Suprapubic skin (tissue), 4 donors: Measurements from ENCODE around the gene CCM2.

ENCODE experiments used
- CTCF ChIP-seq, 2 donors: fragments of 200-600 bp in 1 of 2; fragments of 450-650 bp in 1 of 2; sonication (generic) in 1 of 2; IDR thresholded peaks; one replicate each; pipeline ENCODE4 v1.5.1; 2016 to 2019; ENCODE audit warnings: antibody characterized with exemption in 2 of 2, mild to moderate bottlenecking in 1 of 2, moderate library complexity in 1 of 2
- EP300 ChIP-seq: sonication (generic); formaldehyde crosslinking; IDR thresholded peaks from one replicate; pipeline ENCODE4 v1.6.1; 2017; ENCODE audit warnings: antibody characterized with exemption
- POLR2A ChIP-seq, 2 donors: fragments of 450-650 bp; IDR thresholded peaks; one replicate each; pipeline ENCODE4 v1.6.1; 2017; ENCODE audit warnings: antibody characterized with exemption in 2 of 2, mild to moderate bottlenecking in 2 of 2, moderate library complexity in 2 of 2
- POLR2AphosphoS5 ChIP-seq, 3 donors: sonication (generic); formaldehyde crosslinking; IDR thresholded peaks; one replicate each; pipeline ENCODE4 v1.6.1; 2017; ENCODE audit warnings: antibody characterized with exemption in 3 of 3

GRCh38 chr7:45052011-45052410, 52.0 kb downstream of the CCM2 start:
- TF ChIP-seq CTCF (IDR thresholded peaks at IDR 0.05) (no peak), POLR2AphosphoS5 (IDR thresholded peaks at IDR 0.05) (no peak), EP300 (no peak), POLR2A (IDR thresholded peaks at IDR 0.05) (no peak)
